GM19455 (cell line): Measurements from ENCODE around the gene FHIP1B.
"Not testable (repeated sequence)": the region's sequence is repeated elsewhere in the genome, so short reads cannot be mapped to it uniquely, and the experiment has no call there.

Source experiments
- ATAC-seq: cut with Tn5 transposase; IDR thresholded peaks from one replicate; pipeline ENCODE4 v1.9.1; 2021; ENCODE audit not compliant: unreplicated experiment

FHIP1B gene

DNA sequence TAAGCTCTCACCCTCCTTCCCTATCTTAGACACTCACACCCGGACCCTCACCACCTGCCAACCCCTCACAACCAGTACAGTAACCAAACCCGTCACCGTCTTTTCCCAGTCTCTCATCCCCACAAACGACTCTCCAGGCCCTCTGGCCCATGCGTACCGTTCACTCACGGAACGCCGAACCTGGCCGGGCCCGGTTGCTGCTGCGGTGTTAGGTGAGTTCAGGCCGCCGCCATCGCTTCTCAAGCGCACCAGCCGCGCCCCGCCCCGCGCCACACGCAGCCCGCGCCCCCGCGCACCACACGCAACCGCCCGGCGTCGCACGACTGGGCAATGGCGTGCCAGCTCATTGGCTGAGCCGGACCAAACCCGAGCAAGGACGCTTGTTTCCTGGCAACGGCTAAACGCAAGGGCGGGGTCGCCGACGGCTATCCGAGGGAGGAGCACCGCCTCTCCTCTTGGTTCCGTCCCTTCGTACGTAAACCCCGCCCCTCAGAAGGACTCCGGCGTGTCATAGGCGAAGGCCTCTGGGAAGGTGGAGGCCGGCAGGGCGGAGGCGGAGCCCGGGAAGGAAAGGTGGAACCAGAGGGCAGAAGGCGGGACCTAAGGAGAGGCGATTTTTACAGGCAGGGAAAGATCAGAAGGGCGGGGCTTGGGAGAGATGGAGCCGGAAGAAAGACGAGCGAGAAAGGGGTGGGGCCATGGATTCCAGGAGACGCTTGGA lies at the start of gene FHIP1B:
Gene FHIP1B (minus strand): TSS at position 250 of the 721 bp plus-strand sequence. CDS start 10,120 bp downstream, outside the sequence.
- ATAC-seq, result peak; percentile 96

DNA sequence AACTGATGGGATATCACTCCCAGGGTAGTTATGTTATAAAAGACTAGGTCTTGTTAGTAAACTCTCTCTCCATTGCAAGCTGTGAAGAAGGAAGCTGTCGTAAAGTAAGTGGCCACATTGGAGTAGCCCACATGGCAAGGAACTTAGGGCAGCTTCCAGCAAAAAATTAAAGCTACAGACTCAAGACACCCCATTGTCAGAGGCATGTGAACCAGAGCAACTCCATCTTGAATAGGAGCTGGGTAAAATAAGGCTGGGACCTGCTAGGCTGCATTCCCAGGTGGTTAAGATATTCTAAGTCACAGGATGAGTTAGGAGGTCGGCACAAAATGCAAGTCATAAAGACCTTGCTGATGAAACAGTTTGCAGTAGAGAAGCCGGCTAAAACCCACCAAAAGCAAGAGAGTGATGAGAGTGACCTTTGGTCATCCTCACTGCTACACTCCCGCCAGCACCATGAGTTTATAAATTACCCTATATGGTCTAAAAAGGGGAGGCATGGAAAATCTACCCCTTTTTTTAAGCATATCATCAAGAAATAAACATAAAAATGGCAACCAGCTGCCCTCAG lies 49.1 kb upstream of the FHIP1B start:
- no peak for ATAC-seq

DNA sequence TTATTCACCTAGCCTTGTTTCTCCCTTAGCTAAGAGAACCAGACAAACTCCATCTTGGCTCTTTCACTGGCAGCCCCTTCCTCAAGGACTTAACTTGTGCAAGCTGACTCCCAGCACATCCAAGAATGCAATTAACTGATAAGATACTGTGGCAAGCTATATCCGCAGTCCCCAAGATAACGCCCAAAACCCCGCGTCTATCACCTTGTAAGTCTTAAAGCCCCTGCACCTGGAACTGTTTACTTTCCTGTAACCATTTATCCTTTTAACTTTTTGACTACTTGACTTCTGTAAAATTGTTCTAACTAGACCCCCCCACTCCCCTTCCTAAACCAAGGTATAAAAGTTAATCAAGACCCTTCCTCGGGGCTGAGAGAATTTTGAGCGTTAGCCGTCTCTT lies 46.4 kb upstream of the FHIP1B start:
- ATAC-seq, result not testable (repeated sequence)

DNA sequence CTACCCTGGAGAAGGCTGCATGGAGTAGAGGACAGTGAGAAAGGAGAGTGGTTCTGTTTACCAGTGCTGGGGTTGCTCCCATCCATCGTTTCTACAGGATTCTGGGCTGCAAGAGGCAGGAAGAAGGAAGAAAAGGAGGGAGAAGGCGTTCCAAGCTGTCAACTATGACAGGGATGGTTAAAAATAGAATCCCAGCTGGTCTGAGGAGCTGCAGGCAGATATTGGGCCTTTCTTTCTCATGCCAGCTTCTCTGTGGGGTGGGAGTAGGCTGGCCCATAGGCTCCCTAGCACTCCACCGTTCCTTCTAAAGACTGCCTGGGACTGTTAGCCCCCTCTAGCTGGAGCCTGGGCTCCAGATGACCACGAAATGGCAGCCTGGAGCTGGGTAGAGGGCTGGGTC lies 38.8 kb upstream of the FHIP1B start:
- no peak for ATAC-seq

DNA sequence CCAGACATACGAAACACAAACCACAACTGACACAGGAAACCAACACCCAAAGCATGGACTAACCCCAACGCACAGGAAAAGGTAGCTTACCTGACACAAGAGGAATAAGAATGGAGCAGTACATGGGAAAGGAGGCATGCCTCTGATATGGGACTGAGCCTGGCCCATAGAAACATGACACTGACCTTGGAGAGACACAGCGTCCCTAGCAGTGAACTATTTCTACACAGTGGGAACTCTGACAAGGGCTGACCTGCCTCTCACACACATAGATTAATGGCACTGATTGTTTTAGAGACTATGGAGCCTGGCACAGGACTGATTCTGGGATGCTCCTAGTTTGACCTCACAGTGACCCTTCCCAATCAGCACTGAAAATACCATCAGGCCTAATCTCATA lies 37.2 kb upstream of the FHIP1B start:
- no peak for ATAC-seq

DNA sequence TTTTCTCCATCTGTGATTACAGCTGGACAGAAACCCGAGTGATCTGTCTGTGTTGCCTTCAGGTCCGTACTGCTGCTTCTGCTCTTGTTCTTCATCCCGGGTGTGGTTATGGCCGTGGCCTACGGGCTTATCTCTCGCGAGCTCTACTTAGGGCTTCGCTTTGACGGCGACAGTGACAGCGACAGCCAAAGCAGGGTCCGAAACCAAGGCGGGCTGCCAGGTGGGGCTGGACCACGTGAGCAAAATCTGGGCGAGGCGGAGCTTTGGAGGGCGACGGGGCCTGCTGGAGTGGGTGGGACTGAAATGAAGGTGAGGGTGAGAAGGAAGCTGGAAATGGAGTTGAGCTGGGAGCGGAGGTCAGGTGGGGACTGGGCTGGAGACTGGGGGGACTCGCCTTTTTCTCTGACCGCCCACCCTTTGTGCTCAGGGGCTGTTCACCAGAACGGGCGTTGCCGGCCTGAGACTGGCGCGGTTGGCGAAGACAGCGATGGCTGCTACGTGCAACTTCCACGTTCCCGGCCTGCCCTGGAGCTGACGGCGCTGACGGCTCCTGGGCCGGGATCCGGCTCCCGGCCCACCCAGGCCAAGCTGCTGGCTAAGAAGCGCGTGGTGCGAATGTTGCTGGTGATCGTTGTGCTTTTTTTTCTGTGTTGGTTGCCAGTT lies 36.3 kb upstream of the FHIP1B start:
- no peak for ATAC-seq

DNA sequence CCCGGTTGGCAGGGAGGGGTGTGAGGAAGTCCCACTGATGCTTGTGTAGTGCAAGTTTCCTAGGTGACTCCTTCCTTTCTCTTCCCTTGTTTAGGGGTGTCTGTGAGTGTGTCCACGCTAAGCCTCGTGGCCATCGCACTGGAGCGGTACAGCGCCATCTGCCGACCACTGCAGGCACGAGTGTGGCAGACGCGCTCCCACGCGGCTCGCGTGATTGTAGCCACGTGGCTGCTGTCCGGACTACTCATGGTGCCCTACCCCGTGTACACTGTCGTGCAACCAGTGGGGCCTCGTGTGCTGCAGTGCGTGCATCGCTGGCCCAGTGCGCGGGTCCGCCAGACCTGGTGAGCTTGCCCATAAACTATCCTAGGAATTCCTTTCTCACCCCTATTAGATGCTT lies 35.6 kb upstream of the FHIP1B start:
- no peak for ATAC-seq

DNA sequence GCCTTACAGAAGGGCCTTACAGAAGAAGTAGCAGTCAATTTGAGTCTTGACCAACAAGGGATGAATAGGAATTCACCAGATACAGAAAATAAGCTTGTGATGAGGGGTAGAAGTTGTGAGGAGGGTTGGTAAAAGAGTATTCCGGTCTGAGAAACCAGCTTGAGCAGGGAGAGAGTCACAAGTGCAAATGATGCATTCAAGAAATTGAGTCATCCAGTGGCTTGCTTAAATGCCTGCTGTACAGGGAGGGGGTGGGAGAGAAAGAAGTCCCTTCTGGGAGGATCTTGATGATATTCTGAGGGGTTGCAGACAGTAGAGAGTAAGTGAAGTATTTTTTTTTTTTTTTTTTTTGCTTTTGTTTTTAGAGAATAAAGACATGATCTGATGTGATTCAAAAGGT lies 34.4 kb upstream of the FHIP1B start:
- ATAC-seq, result no peak

DNA sequence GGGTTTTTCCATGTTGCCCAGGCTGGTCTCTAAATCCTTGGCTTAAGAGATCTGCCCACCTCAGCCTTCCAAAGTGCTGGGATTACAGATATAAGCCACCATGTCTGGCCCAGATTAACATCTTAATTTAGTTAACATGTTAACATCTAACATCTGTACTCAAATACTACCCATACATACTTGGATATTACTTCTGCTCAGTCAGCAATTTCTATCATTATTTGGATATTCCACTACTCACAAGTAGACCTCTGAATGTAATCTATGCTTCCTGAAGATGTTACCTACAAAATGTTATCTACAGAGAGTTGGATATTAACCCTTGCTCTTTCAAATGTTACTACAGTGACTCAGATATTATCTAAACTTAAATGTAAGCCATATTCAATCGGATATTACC lies 29.2 kb upstream of the FHIP1B start:
- ATAC-seq, result no peak

DNA sequence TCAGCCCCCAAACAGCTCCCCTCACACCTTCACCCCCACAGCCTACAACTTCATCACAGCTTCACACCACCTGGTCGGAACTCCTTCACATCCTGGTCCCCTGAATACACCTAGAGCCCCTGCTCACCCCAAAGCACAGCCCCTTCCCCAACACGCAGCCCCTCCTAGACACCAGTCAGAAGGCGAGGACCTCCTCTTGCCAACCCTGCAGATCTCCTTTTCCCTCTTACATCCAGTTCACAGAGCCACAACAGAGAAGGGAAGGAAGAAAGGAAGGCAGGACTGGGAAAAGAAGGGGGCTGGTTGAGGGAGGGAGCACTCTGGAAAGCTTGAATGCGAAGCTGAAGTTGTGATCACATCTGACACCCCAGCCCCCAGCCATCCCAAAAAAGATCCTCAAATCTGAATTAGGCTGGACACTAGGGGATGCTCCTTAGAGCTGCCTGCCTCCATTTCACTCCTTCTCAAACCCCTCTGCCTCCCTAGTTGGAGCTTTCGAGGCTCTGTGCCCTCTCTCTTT lies 25.8 kb upstream of the FHIP1B start:
- no peak for ATAC-seq

DNA sequence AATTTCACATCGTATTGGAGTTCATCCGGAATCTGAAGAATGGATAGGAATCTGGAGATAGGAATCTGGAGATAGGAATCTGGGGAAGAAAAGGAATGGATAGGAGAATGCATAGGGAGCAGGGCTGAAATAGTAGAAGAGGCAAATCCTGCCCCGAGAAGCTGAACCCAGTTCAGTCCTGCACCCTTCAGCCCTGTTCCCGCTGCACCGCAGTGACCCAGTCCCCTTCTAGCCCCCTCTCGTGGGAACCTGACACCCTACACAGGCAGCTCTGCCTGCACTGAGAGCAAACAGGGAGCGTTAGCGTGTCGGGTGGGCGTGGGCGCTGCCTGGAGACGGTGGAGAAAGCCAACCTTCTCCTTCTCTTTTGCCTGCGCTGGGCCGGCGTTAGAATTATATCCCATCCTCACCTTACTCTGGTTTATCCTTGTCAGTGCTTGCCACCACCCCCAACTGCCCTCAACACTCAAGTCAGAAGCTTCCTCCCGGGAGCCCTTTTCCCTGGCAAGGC lies 24.2 kb upstream of the FHIP1B start:
- ATAC-seq, result no peak

DNA sequence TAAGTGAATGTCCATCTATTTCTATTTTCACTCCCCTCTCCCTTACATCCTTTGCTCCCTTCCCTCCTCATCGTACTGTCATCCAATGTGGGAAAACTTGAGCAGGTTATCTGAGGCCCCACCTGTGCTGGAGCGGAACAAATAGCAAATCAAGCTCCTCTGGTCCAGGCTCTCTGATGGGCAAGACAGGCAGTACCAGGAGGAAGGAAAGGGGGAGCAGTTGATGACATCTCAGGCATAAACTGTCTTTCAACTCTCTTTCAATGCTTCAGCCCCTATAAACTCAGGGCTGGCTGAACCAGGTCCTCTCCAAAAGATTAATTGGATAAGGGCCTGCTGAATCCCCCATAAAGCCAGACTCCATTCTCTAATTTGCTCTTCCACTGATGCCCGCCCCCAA lies 23.7 kb upstream of the FHIP1B start:
- ATAC-seq, result no peak

DNA sequence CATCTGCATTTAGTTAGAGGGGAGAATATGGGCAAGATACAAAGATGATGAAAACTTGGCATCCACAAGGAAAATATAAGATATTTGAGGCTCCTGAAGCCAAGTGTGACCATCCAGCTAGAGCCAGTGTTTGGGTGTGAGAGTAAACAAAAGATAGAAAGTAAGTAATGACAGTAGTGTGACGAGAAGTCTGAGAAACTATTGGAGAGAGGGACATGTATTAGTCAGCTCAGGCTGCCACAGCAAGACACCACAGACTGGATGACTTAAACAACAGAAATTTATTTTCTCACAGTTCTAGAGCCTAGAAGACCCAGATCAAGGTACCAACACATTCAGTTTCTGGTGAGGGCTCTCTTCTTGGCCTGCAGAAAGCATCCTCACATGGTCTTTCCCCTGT lies 18.8 kb upstream of the FHIP1B start:
- no peak for ATAC-seq

DNA sequence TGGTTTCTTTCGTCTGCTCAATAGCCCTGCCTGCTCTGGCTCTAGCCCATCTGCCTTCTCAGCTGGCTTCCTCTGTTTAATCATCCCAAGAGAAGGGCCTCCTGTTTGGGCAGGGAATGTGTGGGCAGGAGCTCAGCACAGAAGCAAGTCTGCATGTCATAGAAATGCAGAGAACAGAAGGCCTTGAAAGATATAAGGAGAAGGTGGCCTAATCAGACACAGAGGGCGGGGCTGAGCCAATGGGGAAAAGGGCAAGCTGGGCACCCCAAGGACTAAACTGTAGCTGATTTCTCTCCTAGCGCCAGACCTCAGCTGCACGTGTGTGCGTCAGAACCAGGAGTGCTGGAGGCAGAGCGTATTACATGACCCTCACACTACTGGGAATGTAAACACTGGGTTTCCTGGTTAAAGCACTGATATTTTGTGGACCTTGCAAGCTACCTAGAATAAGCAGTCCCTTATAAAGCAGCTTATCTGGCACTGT lies 17.6 kb upstream of the FHIP1B start:
- no peak for ATAC-seq

DNA sequence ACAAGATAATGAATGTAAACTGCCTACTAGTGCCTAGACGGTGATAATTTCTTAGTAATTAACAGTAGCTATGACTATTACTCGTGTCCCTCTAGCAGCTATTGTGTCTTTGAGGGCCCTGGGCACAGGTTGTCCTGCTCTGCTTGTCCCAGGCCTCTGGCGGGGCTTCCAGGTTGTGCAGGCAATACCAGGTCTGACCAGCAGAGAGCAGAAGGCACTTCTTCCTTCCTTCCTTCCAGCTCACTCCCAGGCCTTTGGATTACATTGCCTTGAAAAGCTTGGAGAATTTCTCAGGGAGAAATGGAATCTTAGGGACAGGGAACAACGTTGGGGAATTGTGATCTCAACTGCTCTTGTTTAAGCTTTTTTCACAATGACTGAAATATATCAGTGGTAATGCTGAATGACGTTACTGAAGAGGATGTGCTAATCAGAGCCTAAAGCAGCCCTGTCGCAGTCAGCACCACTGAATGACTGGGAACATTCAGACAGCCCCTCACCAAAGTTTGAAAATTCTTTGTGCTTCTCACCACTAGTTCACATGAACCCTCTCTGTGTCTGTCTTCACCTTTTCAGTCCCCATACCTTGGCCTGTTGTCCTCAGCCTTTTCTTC lies 16.8 kb upstream of the FHIP1B start:
- no peak for ATAC-seq

DNA sequence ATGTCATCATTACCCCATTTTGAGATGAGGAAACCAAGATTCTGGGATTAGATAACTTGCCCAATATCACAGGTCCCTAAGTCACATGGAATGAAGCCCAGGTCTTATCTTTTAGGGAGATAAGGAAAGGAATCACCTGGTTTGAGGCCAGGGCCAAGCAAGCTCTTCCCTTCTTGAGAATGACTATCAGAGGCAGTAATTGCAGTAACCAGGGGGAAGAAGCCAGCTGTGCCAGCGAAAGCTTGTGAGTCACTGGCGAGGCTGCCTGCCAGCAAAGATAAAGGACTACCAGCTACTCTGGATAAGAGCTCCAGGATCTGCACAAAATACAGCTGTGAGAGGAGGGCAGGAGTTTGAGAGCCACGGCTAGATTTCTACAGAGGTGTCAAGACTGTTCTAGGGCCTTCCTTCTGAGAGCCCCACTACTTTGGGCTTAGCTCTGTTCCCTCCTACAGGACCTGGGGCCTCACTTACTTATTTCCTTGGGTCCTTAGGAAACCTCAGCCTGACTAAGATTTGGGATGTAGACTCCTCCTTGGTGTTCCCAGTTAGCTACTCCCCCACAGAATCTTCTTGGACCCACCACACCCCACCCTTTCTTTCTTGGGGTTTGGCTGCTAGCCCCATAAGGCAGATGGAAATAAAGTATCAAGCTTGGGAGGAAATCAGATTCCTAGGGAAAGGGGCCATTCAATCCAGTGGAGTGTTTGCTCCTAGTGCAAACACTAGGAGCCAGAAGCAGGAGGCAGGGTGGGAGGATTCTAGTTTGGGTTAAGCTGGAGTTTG lies 15.5 kb upstream of the FHIP1B start:
- no peak for ATAC-seq

DNA sequence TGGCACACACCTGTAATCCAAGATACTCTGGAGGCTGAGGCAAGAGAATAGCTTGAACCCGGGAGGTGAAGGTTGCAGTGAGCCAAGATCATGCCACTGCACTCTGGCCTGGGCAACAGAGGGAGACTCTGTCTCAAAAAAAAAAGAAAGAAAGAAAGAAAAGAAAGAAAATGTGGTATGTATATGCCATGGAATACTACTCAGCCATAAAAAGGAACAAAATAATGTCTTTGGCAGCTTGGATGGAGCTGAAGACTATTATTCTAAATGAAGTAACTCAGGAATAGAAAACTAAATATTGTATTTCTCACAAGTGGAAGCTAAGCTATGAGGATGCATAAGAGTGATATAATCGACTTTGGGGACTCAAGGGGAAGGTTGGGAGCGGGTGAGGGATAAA lies 14.5 kb upstream of the FHIP1B start:
- ATAC-seq, result not testable (repeated sequence)

DNA sequence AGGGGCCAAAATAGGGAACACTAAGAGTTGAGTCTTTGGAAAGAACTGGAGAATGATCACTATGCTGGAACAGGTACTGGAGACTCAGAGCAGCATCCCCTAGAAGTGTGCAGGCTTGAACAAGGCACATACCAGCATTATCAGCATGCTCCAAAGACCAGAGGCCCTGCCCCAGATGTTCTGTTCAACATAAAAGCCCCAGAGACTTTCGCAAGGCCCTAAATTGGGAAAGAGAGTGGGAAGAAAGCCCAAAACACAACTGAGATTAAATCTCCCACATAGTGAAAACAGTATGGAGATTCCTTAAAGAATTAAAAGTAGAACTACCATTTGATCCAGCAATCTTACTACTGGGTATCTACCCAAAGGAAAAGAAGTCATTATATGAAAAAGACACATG lies 13.8 kb upstream of the FHIP1B start:
- ATAC-seq, result no peak

DNA sequence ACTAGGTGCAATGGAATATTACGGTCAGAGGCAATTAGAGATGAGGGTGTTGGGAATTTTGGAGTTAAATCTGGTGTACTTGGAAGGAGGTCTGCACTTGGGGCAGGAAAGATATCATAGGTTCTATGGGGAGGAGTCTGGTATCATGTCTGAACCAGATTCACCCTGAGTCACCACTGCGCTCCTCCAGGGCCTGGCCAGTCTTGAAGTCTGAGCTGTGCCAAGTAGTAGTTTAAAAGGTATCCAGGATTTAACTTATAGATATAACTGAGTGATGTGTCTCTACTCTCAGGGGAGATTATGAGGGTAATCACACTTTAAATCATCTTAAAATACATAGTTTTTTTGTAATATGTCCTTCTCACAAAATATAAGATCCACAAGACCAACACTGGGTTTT lies 11.1 kb upstream of the FHIP1B start:
- no peak for ATAC-seq

DNA sequence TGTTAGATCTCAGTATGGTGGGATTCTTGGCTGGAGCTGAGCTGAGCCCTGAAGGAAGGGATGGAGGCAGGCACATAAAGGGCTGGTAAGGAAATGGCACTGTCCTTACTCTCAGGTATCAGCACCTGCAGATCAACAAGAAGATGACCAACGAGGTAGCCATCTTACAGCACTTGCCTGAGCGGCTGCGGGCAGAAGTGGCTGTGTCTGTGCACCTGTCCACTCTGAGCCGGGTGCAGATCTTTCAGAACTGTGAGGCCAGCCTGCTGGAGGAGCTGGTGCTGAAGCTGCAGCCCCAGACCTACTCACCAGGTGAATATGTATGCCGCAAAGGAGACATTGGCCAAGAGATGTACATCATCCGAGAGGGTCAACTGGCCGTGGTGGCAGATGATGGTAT lies 6.9 kb upstream of the FHIP1B start:
- ATAC-seq, result no peak

DNA sequence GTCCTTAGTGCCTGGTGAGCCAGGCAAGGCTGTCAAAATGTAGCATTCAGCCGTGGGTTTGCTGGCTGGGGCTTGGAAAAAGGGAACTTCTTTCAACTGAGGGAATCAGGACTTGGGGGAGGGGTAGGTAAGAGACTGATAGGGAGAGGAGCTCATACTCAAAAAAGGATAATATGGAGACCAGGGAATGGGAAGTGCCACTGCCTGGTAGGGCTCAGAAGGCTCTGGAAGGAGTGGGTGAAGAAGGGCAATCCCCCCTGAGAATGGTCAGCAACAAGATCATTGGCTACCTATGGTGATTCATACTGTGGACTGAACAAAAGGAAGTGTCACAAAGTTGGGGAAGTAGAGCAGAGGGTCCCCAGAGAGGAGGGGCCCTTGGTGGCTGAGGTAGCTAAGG lies 6.3 kb upstream of the FHIP1B start:
- no peak for ATAC-seq
